Glomerular endothelial cell (primary cell): Measurements from ENCODE around the gene CLPTM1. TPM values are rescaled to one million over a fixed set of nuclear protein-coding genes. Genes with fewer than 3 reads are reported as not detected.
"Not testable (repeated sequence)": the region's sequence is repeated elsewhere in the genome, so short reads cannot be mapped to it uniquely, and the experiment has no call there.

ENCODE experiments used
- DNase-seq: peaks from one replicate; pipeline ENCODE4 v3.0.0-alpha.2; 2011; ENCODE audit warnings: low read depth, low spot score; ENCODE audit errors: extremely low read depth
- total RNA-seq: library from RNA; depleted of rRNA; stranded (reverse); fragments of >200 nt; gene quantifications from 2 replicates; pipeline ENCODE4 v1.2.3, GENCODE V29; 2015

CLPTM1 gene
- total RNA-seq, 1 donor from 2014 or later, result 119 TPM

- DNase-seq, result no peak
Observed at GRCh38 chr19:44973982-44974735, 19.0 kb downstream of the CLPTM1 start.

DNA sequence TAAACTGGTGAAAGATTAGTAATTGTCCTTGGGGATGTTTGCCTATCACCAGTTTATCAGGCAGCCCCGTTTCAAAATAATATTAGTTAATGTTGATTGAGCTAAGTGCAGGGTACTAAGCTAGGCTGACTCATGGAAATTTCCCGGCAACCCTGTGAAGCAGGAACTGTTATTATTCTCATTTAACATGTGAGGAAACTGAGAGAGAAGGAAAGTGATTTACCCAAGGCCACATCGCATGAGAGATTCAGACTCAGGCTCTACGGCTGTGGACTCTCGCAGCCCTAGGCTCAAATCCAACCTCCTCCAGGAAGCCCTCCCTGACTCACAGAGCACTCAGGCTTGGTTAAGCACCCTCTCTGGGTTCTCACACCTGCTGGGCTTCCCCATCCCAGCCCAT, 19.7 kb downstream of the CLPTM1 start:
- no peak for DNase-seq

DNA sequence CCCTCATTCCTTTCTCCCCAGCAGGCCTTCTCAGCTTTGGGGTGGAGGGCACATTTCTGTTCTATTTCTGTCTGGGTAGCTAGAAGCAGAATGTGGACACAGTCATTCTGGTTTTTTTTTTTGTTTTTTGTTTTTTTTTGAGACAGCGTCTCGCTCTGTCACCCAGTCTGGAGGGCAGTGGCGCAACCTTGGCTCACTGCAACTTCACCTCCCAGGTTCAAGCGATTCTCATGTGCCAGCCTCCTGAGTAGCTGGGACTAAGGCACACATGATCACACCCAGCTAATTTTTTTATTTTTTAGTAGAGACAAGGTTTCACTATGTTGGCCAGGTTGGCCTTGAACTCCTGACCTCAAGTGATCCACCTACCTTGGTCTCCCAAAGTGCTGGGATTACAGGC, 20.3 kb downstream of the CLPTM1 start:
- no peak for DNase-seq

DNA sequence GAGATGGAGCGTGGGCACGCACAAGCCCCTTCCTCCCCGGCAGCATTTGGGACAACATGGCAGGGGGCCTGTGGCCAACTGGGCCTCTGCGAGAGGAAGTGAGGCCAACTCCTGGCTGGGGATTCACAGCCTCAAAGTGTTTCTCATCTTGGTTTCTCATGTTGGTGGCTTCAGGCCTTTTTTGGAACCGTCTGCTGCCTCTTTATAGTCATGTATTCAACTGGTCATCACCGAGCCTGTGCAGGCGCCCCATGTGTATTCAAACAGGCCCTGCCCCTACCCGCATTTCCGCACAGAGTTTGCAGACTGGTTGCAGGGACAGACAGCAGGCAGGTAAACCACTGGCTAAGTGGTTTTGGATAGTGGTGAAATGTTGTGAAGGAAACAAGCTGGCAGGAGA, 28.8 kb downstream of the CLPTM1 start:
- DNase-seq, result no peak

- DNase-seq, result no peak
Observed at GRCh38 chr19:44985445-44985844, 30.3 kb downstream of the CLPTM1 start.

GRCh38 chr19:44986389-44986788, 31.2 kb downstream of the CLPTM1 start:
- DNase-seq, result no peak

GRCh38 chr19:44987148-44987675, 32.0 kb downstream of the CLPTM1 start:
- no peak for DNase-seq

GRCh38 chr19:44988273-44988672, 33.1 kb downstream of the CLPTM1 start:
- no peak for DNase-seq

DNA sequence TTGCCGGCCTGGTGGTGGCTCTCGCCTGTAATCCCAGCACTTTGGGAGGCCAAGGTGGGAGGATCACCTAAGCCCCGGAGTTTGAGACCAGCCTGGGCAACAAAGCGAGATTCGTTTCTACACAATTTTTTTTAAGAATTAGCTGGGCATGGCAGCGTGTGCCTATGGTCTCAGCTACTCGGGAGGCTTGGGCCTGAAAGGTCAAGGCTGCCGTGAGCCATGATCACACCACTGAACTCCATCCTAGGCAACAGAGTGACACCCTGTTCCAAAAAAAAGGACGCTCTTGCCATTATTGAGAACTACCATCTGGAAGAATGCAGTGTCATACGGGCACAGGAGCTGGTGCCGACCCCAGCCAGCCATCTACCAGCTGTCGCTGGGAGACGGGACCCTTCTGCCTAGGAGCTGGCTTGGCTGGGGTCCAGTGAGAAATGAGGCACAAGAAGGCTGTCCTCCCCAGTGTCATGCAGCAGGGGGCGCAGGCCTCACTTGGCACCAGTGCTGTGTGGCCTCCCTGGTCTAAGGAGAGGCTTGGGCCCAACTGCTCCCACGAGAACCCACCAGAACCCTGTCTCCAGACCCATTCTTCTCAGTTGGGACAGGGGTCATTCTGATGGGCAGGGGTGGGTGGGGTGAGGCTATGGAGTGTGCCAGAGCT, 33.8 kb downstream of the CLPTM1 start:
- DNase-seq, result no peak

GRCh38 chr19:44990459-44990858, 35.3 kb downstream of the CLPTM1 start:
- no peak for DNase-seq

- DNase-seq, result no peak
Observed at GRCh38 chr19:44990966-44991365, 35.8 kb downstream of the CLPTM1 start.

- DNase-seq, result no peak
Observed at GRCh38 chr19:44992336-44993163, 37.4 kb downstream of the CLPTM1 start.

- DNase-seq, result no peak
Observed at GRCh38 chr19:44993526-44993925, 38.3 kb downstream of the CLPTM1 start.

GRCh38 chr19:44993926-44994537, 38.9 kb downstream of the CLPTM1 start:
- DNase-seq, result no peak

GRCh38 chr19:44998025-44998424, 42.8 kb downstream of the CLPTM1 start:
- DNase-seq, result no peak

GRCh38 chr19:44999131-44999925, 44.1 kb downstream of the CLPTM1 start:
- DNase-seq, result not testable (repeated sequence)

GRCh38 chr19:45000665-45001064, 45.5 kb downstream of the CLPTM1 start:
- DNase-seq, result not testable (repeated sequence)

GRCh38 chr19:45001087-45001739, 46.0 kb downstream of the CLPTM1 start, which contains the start of gene RELB:
Gene RELB (plus strand): TSS chr19:45001464. CDS start chr19:45001580, 116 bp downstream.
- no peak for DNase-seq

GRCh38 chr19:45003485-45003884, 48.3 kb downstream of the CLPTM1 start:
- no peak for DNase-seq
